HG03432 (cell line): ENCODE data around the gene TPST1.
"Not testable (repeated sequence)": the region's sequence is repeated elsewhere in the genome, so short reads cannot be mapped to it uniquely, and the experiment has no call there.

Experiments
- ATAC-seq: cut with Tn5 transposase; IDR thresholded peaks from one replicate; pipeline ENCODE4 v1.9.1; 2021; ENCODE audit warnings: mild to moderate bottlenecking, moderate library complexity; ENCODE audit not compliant: unreplicated experiment

The TPST1 gene

DNA sequence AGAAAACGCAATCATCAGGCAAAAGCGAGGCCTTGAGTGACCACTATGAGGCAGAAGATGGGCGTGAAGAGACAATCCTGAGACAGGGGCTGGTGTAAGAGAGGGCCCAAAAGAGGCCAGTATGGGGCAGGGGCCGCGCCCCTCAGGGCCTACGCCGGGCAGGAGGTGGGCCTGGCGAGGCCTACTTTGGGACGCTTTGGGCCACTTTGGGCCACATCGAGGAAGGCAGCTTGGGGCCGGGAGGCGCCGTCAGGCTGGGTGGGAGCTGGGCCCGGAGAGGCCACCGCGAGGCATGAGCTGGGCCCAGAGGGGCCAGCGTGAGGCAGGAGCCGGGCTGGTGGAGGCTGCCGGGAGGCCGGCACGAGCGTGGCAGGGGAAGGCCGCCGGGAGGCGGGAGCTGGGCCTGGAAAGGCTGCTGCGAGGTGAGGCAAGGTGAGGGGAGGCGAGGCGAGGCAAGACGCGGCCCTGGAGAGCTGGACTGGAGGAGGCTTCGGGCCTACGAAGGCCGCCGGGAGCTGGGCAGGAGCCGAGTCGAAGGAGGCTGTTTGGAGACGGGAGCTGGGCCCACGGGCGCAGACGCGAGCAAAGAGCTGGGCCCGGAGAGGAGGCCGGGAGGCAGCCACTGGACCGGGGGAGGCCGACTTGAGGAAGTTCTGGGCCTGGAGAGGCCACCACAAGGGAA, 171.3 kb downstream of the TPST1 start:
- no peak for ATAC-seq

DNA sequence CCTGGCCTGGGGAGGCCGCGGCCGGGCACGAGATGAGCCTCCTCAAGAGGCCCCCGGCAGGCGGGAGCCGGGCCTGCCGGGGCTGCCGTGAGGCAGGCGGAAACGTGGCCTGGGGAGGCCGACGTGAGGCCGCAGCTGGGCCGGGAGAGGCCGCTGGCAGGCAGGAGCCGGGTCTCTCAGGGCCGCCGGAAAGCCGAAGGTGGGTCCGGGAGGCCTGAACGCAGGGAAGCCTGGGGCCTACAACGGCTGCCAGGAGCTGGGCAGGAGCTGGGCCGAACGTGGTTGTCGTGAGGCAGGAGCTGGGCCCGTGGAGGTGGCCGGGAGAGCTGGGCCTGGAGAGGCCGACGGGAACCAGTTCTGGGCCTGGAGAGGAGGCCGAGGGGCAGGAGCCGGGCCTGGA, 171.9 kb downstream of the TPST1 start:
- no peak for ATAC-seq

DNA sequence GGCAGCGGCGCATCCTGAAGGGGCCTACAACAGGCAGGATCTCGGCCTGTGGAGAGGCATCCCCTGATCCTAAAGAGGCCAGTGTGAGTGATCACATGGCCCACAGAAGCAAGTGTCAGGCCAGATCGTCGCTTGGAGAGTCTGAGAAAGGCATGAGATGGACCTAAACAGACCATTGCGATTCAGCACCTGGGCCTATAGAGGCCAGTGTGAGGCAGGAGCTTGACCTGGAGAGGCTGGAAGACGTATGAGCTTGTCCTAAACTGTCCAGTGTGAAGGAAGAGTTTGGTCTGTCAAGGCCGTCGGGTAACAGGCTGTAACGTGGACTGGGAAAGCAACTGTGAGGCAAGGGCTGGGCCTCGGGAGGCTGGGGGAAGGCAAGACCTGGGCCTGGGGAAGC, 172.6 kb downstream of the TPST1 start:
- no peak for ATAC-seq

DNA sequence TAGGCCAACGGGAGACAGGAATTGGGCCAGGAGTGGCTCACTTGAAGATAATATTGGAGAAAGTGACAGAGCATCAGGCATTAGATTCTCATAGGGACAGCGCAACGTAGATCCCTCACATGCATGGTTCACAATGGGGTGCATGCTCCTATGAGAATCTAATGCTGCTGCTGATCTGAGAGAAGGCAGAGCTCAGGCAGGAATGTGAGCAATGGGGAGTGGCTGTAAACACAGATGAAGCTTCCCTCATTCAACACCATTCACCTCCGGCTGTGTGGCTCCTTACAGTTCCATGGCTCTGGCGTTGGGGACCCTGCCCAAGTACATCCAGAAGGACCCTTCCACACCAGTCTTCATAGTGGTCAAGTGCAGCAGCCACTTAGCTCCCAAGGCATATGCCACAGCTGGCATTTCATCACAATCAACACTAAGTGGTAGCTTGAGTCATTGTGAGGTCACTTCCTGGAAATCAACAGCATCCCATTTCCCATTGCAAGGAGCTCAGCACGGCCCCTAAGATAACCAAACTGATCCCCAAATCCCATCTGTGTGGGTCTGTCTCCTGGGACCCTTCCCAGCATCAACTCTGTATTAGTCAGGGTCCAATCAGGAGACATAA, 174.5 kb downstream of the TPST1 start:
- ATAC-seq, result no peak

DNA sequence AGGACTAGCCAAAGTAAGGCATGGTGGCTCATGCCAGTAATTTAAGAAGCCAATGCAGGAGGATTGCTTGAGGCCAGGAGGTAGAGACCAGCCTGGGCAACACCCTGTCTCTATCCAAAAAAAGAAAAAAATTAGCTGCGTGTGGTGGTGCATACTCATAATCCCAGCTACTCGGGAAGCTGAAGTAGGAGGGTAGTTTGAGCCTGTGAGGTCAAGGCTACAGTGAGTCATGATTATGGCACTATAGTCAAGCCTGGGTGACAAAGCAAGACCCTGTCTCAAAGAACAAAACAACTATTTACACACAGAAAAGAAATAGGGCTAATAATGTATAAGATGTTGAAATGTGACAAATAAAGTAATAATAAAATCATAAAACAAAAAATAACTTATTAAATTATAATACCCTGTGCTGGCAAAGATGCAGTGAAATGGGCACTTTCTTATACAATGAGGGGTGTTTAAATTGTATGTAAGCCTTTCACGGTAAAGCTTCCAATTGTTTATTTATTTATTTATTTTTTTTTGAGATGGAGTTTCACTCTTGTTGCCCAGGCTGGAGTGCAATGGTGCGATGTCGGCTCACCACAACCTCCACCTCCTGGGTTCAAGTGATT, 175.2 kb downstream of the TPST1 start:
- no peak for ATAC-seq

DNA sequence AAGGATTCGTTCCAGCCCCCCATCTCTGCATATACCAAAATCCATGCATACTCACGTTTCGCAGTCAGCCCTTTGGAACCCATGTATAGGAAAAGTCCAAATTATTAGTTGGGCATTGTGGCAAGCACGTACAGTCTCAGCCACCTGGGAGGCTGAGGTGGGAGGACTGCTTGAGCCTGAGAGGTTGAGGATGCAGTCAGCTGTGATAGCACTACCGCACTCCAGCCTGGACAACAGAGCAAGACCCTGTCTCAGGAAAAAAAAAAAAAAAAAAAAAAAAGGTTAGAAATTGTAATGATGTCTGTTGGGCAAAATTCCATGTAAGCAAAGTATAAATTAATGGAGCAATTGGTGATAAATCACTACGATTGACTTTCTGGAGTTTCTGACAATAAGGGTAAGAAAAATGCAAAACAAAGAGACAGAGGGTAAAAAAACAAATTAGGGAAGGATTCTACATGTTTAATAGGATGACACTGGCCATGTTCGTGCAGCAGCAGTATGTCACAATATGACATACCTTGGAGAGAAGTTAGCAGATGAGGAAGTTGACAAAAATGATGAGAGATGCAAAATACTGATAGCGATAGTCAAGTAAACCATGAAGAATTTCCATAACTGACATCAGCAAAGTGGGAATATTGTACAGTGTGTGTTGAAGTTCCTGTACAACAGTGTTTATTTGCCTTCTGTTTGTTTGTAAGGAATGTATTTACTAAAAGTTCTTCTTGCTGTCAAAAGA, 177.2 kb downstream of the TPST1 start:
- not testable (repeated sequence) for ATAC-seq

DNA sequence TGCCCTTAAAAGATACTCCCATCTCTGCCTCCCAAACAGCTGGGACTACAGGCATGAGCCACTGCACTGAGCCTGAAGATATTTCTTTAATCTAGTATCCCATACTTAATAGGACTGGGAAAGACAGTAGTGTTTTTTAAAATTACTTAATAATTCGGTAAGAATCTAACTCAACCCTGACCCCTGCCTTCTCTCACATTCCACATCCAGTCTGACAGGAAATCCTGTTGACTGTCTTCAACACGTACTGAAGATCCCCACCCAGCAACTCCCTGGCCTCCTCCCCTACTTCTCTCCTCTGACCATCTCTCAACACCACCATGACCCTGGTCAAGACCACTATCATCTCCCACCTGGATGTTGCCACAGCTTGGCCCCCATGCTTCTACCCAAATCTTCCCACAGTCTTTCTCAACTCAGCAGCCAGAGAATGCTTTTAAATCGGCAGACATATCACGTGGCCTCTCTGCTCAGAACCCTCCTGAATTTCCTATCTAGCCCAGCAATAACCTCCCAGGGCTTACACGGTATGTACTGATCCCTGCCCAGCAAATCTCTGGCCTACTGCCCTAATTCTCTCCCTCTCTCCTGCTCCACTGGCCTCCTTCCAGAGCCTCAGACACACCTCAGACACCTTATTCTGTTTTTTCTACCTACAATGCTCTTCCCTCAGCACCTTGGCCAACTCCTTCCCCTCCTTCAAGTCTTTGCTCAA, 180.2 kb downstream of the TPST1 start:
- ATAC-seq, result not testable (repeated sequence)

DNA sequence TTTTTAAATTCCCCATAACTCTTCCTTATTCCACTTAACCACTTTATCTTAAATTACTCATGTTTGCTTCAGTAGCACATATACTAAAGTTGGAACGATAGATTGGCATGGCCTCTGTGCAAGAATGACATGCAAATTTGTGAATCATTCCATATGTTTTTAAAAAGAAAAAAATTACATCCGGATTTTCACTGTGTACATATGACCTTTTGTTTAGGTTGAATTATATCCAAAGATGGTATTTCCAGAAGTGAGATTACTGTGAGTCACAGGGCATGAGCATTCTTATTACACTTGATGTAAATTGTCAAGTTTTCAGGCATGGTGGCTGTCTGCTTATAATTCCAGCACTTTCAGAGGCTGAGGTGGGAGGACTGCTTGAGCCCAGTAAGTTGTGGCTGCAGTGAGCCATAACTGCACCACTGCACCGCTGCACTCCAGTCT, 190.0 kb downstream of the TPST1 start:
- not testable (repeated sequence) for ATAC-seq

DNA sequence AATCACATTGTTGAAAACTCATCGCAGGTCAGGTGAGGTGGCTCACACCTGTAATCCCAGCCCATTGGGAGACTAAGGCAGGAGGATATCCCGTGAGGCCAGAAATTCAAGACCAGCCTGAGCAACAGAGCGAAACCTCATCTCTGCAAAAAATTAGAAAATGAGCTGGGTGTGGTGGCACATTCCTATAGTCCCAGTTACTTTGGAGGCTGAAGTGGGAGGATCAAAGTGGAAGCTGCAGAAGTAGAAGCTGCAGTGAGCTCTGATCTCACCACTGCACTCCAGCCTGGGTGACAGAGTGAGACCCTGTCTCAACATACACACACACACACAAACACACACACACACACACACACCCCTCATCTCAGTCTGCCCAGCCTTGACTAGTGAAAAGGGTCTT, 190.9 kb downstream of the TPST1 start:
- not testable (repeated sequence) for ATAC-seq

DNA sequence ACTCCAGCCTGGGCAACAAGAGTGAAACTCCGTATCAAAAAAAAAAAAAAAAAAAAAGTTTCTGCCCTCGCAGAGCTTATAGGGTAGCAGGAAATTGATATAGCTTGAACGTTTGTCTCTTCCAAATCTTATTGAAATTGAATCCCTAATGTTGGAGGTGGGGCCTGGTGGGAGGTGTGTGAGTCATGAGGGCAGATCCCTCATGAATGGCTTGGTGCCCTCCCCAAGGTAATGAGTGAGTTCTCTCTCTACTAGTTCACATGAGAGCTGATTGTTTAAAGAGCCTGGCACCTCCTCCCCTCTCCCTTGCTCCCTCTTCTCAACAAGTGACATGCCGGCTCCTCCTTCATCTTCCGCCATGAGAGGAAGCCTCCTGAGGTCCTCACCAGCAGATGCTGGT, 193.7 kb downstream of the TPST1 start:
- ATAC-seq, result not testable (repeated sequence)

DNA sequence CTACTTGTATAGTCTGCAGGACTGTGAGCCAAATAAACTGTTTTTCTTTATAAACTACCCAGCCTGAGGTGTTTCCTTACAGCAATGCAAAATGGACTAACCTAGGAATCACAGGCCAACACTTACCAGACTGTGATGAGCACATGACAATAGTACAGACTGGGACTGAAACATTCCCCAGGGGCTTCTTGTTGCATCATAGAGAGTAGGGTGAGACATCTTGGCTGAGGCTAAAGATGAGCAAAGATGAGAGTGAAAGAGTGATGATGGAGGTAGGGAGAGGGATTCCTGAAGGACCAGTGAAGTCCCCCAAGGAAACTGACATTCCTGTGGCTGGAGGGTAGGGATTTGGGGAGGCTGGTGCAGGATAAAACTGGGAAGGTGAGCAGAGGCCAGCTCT, 194.4 kb downstream of the TPST1 start:
- no peak for ATAC-seq

DNA sequence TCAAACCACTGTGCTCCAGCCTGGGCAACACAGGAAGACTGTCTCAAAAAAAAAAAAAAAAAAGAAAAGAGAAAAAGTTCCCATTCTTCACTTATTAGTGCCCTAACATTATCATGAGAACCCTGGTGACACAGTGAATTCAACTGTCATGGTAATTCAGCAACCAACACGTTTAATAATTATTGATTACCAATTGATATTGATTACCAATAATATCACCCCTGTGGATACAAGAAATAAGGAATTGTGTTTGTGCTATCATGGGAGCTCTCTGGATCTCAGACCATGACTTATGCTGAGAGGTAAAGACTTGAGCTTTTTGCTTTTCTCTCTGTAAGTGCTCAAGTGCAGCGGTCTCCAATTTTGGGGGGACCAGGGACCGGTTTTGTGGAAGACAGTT, 195.3 kb downstream of the TPST1 start:
- ATAC-seq, result no peak

DNA sequence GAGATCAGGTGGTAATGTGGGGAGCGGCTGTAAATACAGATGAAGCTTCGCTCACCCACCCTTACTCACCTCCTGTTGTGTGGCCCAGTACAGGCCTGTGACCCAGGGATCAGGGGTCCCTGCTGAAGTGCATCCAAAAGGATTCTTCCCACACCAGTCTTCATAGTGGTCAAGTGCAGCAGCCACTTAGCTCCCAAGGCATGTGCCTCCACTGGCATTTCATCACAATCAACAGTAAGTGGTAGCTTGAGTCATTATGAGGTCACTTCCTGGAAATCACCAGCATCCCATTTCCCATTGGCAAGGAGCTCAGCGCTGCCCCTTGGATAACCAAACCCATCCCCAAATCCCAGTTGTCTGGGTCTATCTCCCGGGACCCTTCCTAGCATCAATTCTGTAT, 196.0 kb downstream of the TPST1 start:
- not testable (repeated sequence) for ATAC-seq

DNA sequence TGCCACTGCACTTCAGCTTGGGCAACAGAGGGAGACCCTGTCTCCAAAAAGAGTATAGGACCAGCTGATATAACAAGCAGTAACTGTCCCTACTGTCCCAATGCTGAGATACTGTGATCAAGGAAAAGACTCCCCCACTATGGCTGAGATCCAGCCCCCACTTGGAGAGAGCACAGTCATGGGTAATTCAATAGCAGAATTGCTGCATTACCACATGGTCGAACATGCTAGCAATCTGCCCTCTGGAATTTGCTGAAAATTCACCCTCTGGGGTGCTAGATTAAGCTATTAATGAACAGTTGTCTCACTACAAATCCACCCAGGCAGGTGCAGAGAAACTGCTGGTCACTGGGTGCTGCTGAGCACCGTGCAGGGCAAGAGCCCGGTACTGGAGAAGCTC, 196.8 kb downstream of the TPST1 start:
- not testable (repeated sequence) for ATAC-seq

DNA sequence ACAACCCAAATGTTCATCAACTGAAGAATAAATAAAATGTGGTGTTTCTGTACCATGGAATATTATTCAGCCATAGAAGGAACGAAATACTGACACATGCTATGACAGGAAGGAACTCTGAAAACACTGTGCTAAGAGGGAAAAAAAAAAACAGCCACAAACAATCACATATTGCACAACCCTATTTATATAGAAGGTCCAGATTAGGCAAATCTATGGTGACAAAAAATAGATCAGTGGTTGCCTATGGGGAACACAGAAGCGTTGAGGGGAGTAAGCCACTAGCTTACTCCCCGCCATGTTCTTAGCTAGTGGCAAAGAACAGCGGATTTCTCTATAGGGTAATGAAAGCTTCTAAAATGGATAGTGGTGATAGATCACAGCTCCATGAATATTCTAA, 198.4 kb downstream of the TPST1 start:
- no peak for ATAC-seq

DNA sequence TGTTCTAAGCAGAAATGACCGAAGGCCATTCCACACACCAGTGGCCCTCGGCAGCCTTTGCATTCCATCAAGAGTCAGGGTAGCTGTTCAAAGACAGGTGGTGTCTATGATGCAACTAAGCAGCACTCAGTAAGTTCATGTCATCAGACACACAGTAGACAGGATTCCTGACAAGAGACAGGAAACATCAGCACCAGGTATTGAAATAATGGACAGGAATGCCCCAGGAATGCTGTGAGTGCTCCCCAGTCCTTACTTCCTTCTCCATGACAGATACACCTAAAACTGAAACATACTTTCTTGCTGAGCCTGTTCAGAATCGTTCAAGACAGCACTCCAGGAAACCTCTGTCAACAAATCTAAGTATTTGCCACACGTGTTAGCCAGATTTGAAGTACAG, 204.4 kb downstream of the TPST1 start:
- no peak for ATAC-seq
